ENCODE data around the gene FREM2.

FREM2 gene

GRCh38 chr13:38777347-38778119, 90.7 kb downstream of the FREM2 start:
- Histone ChIP-seq H3K27me3 (replicated peaks; ENCODE audit: control insufficient read depth, insufficient read depth, low read length, poor library complexity, severe bottlenecking) (no peaks in the 10 kb centered on the region), H3K4me1 (ENCODE audit: control insufficient read depth, insufficient read depth, low read length, poor library complexity, severe bottlenecking) (no peaks in the 10 kb centered on the region), H3K4me3 (ENCODE audit: insufficient read depth, low read depth, low read length, poor library complexity, severe bottlenecking) (no peak overlapping the region), H3K9me3 (ENCODE audit: control insufficient read depth, low read length) (no peaks in the 10 kb centered on the region), H3K36me3 (ENCODE audit: control insufficient read depth, insufficient read depth, low read length) (no peaks in the 10 kb centered on the region), H3K27ac (ENCODE audit: insufficient read depth, low read length, poor library complexity, severe bottlenecking) (no peak overlapping the region)
- DNase-seq, result no peak

- H3K4me1 ChIP-seq (ENCODE audit: control insufficient read depth, insufficient read depth, low read length, poor library complexity, severe bottlenecking), result no peaks in the 10 kb centered on the region
- no peak for DNase-seq
- no peak overlapping the region for H3K27ac ChIP-seq (ENCODE audit: insufficient read depth, low read length, poor library complexity, severe bottlenecking)
- no peak overlapping the region for H3K4me3 ChIP-seq (ENCODE audit: insufficient read depth, low read depth, low read length, poor library complexity, severe bottlenecking)
- no peaks in the 10 kb centered on the region for H3K27me3 ChIP-seq (replicated peaks; ENCODE audit: control insufficient read depth, insufficient read depth, low read length, poor library complexity, severe bottlenecking)
- H3K36me3 ChIP-seq (ENCODE audit: control insufficient read depth, insufficient read depth, low read length), result no peaks in the 10 kb centered on the region
- H3K9me3 ChIP-seq (ENCODE audit: control insufficient read depth, low read length), result no peaks in the 10 kb centered on the region
These were observed 94.7 kb downstream of the FREM2 start for GRCh38 chr13:38781539-38781938.

- no peaks in the 10 kb centered on the region for H3K36me3 ChIP-seq (ENCODE audit: control insufficient read depth, insufficient read depth, low read length)
- H3K4me1 ChIP-seq (ENCODE audit: control insufficient read depth, insufficient read depth, low read length, poor library complexity, severe bottlenecking), result no peaks in the 10 kb centered on the region
- no peak overlapping the region for H3K4me3 ChIP-seq (ENCODE audit: insufficient read depth, low read depth, low read length, poor library complexity, severe bottlenecking)
- no peak overlapping the region for H3K27ac ChIP-seq (ENCODE audit: insufficient read depth, low read length, poor library complexity, severe bottlenecking)
- no peaks in the 10 kb centered on the region for H3K9me3 ChIP-seq (ENCODE audit: control insufficient read depth, low read length)
- H3K27me3 ChIP-seq (replicated peaks; ENCODE audit: control insufficient read depth, insufficient read depth, low read length, poor library complexity, severe bottlenecking), result no peaks in the 10 kb centered on the region
- no peak for DNase-seq
These were observed 97.4 kb downstream of the FREM2 start for GRCh38 chr13:38784036-38784880.

GRCh38 chr13:38785042-38785441, 98.2 kb downstream of the FREM2 start:
- Histone ChIP-seq H3K36me3 (ENCODE audit: control insufficient read depth, insufficient read depth, low read length) (no peaks in the 10 kb centered on the region), H3K4me1 (ENCODE audit: control insufficient read depth, insufficient read depth, low read length, poor library complexity, severe bottlenecking) (no peaks in the 10 kb centered on the region), H3K27ac (ENCODE audit: insufficient read depth, low read length, poor library complexity, severe bottlenecking) (no peak overlapping the region), H3K27me3 (replicated peaks; ENCODE audit: control insufficient read depth, insufficient read depth, low read length, poor library complexity, severe bottlenecking) (no peaks in the 10 kb centered on the region), H3K4me3 (ENCODE audit: insufficient read depth, low read depth, low read length, poor library complexity, severe bottlenecking) (no peak overlapping the region), H3K9me3 (ENCODE audit: control insufficient read depth, low read length) (no peaks in the 10 kb centered on the region)
- DNase-seq, result no peak

- DNase-seq, result no peak
- no peak overlapping the region for H3K4me3 ChIP-seq (ENCODE audit: insufficient read depth, low read depth, low read length, poor library complexity, severe bottlenecking)
- no peak overlapping the region for H3K27ac ChIP-seq (ENCODE audit: insufficient read depth, low read length, poor library complexity, severe bottlenecking)
- H3K4me1 ChIP-seq (ENCODE audit: control insufficient read depth, insufficient read depth, low read length, poor library complexity, severe bottlenecking), result no peaks in the 10 kb centered on the region
- no peaks in the 10 kb centered on the region for H3K9me3 ChIP-seq (ENCODE audit: control insufficient read depth, low read length)
- H3K27me3 ChIP-seq (replicated peaks; ENCODE audit: control insufficient read depth, insufficient read depth, low read length, poor library complexity, severe bottlenecking), result no peaks in the 10 kb centered on the region
- H3K36me3 ChIP-seq (ENCODE audit: control insufficient read depth, insufficient read depth, low read length), result no peaks in the 10 kb centered on the region
These were observed 98.6 kb downstream of the FREM2 start for GRCh38 chr13:38785490-38785889.

- Histone ChIP-seq H3K4me1 (ENCODE audit: control insufficient read depth, insufficient read depth, low read length, poor library complexity, severe bottlenecking) (no peaks in the 10 kb centered on the region), H3K4me3 (ENCODE audit: insufficient read depth, low read depth, low read length, poor library complexity, severe bottlenecking) (no peak overlapping the region), H3K9me3 (ENCODE audit: control insufficient read depth, low read length) (no peaks in the 10 kb centered on the region), H3K36me3 (ENCODE audit: control insufficient read depth, insufficient read depth, low read length) (no peaks in the 10 kb centered on the region), H3K27me3 (replicated peaks; ENCODE audit: control insufficient read depth, insufficient read depth, low read length, poor library complexity, severe bottlenecking) (no peaks in the 10 kb centered on the region), H3K27ac (ENCODE audit: insufficient read depth, low read length, poor library complexity, severe bottlenecking) (no peak overlapping the region)
- DNase-seq, result no peak
These were observed 100.7 kb downstream of the FREM2 start for GRCh38 chr13:38787550-38787949.

GRCh38 chr13:38796890-38797289, 110.0 kb downstream of the FREM2 start:
- no peaks in the 10 kb centered on the region for H3K9me3 ChIP-seq (ENCODE audit: control insufficient read depth, low read length)
- no peaks in the 10 kb centered on the region for H3K4me1 ChIP-seq (ENCODE audit: control insufficient read depth, insufficient read depth, low read length, poor library complexity, severe bottlenecking)
- no peaks in the 10 kb centered on the region for H3K27me3 ChIP-seq (replicated peaks; ENCODE audit: control insufficient read depth, insufficient read depth, low read length, poor library complexity, severe bottlenecking)
- no peak overlapping the region for H3K4me3 ChIP-seq (ENCODE audit: insufficient read depth, low read depth, low read length, poor library complexity, severe bottlenecking)
- DNase-seq, result no peak
- no peaks in the 10 kb centered on the region for H3K36me3 ChIP-seq (ENCODE audit: control insufficient read depth, insufficient read depth, low read length)
- no peak overlapping the region for H3K27ac ChIP-seq (ENCODE audit: insufficient read depth, low read length, poor library complexity, severe bottlenecking)

- Histone ChIP-seq H3K36me3 (ENCODE audit: control insufficient read depth, insufficient read depth, low read length) (no peaks in the 10 kb centered on the region), H3K9me3 (ENCODE audit: control insufficient read depth, low read length) (no peaks in the 10 kb centered on the region), H3K4me1 (ENCODE audit: control insufficient read depth, insufficient read depth, low read length, poor library complexity, severe bottlenecking) (no peaks in the 10 kb centered on the region), H3K4me3 (ENCODE audit: insufficient read depth, low read depth, low read length, poor library complexity, severe bottlenecking) (no peak overlapping the region), H3K27me3 (replicated peaks; ENCODE audit: control insufficient read depth, insufficient read depth, low read length, poor library complexity, severe bottlenecking) (no peaks in the 10 kb centered on the region), H3K27ac (ENCODE audit: insufficient read depth, low read length, poor library complexity, severe bottlenecking) (no peak overlapping the region)
- DNase-seq, result no peak
These were observed 116.7 kb downstream of the FREM2 start for GRCh38 chr13:38803531-38803930.

- DNase-seq, result no peak
- Histone ChIP-seq H3K36me3 (ENCODE audit: control insufficient read depth, insufficient read depth, low read length) (no peaks in the 10 kb centered on the region), H3K27me3 (replicated peaks; ENCODE audit: control insufficient read depth, insufficient read depth, low read length, poor library complexity, severe bottlenecking) (no peaks in the 10 kb centered on the region), H3K27ac (ENCODE audit: insufficient read depth, low read length, poor library complexity, severe bottlenecking) (no peak overlapping the region), H3K4me3 (ENCODE audit: insufficient read depth, low read depth, low read length, poor library complexity, severe bottlenecking) (no peak overlapping the region), H3K9me3 (ENCODE audit: control insufficient read depth, low read length) (no peaks in the 10 kb centered on the region), H3K4me1 (ENCODE audit: control insufficient read depth, insufficient read depth, low read length, poor library complexity, severe bottlenecking) (no peaks in the 10 kb centered on the region)
These were observed 117.2 kb downstream of the FREM2 start for GRCh38 chr13:38804061-38804460.

GRCh38 chr13:38804536-38804935, 117.7 kb downstream of the FREM2 start:
- Histone ChIP-seq H3K4me3 (ENCODE audit: insufficient read depth, low read depth, low read length, poor library complexity, severe bottlenecking) (no peak overlapping the region), H3K27ac (ENCODE audit: insufficient read depth, low read length, poor library complexity, severe bottlenecking) (no peak overlapping the region), H3K27me3 (replicated peaks; ENCODE audit: control insufficient read depth, insufficient read depth, low read length, poor library complexity, severe bottlenecking) (no peaks in the 10 kb centered on the region), H3K9me3 (ENCODE audit: control insufficient read depth, low read length) (no peaks in the 10 kb centered on the region), H3K36me3 (ENCODE audit: control insufficient read depth, insufficient read depth, low read length) (no peaks in the 10 kb centered on the region), H3K4me1 (ENCODE audit: control insufficient read depth, insufficient read depth, low read length, poor library complexity, severe bottlenecking) (no peaks in the 10 kb centered on the region)
- DNase-seq, result no peak
